22Rv1 (cell line): ENCODE data around the gene NR4A1.

Experiments
- CTCF ChIP-seq: fragments of 450-650 bp; IDR thresholded peaks from 2 replicates; pipeline ENCODE4 v1.5.1; 2017; ENCODE audit warnings: mild to moderate bottlenecking
- ZFX ChIP-seq: fragments of 450-650 bp; IDR thresholded peaks from 2 replicates; pipeline ENCODE4 v1.6.1; 2017; ENCODE audit warnings: antibody characterized with exemption, borderline replicate concordance

GRCh38 chr12:52044292-52044983, 6.8 kb upstream of the NR4A1 start:
- TF ChIP-seq CTCF, result no peak
- TF ChIP-seq ZFX, result no peak
